Activated CD4-positive, alpha-beta memory T cell treated with anti-CD3 and anti-CD28 coated beads for 36 hours (primary cell): Measurements from ENCODE around the gene ROBO1. TPM values are rescaled to one million over a fixed set of nuclear protein-coding genes. Genes with fewer than 3 reads are reported as not detected.

ENCODE experiments used
- CTCF ChIA-PET: fragments of 350-600 bp; sonication (Branson Sonifier 250); formaldehyde crosslinking; loops from one replicate; lab custom pipeline; 2021; ENCODE audit warnings: antibody characterized with exemption, inconsistent platforms; lab: Charles Lee
- POLR2A ChIA-PET: fragments of 350-600 bp; sonication (Branson Sonifier 250); formaldehyde crosslinking; loops from one replicate; lab custom pipeline; 2021; ENCODE audit warnings: antibody characterized with exemption; lab: Charles Lee
- DNase-seq: peaks from one replicate; pipeline ENCODE4 v3.0.0-alpha.2; 2020
- H3K27ac Mint-ChIP-seq: one replicate; pipeline ENCODE4 v1.8.0; 2021; ENCODE audit warnings: mixed read lengths
- H3K27me3 Mint-ChIP-seq: one replicate; pipeline ENCODE4 v1.8.0; 2021; ENCODE audit warnings: mixed read lengths
- H3K36me3 Mint-ChIP-seq: one replicate; pipeline ENCODE4 v1.8.0; 2021; ENCODE audit warnings: mixed read lengths
- H3K4me1 Mint-ChIP-seq: one replicate; pipeline ENCODE4 v1.8.0; 2021; ENCODE audit warnings: low read depth, mixed read lengths
- H3K4me3 Mint-ChIP-seq: one replicate; pipeline ENCODE4 v1.8.0; 2021; ENCODE audit warnings: mild to moderate bottlenecking, mixed read lengths
- H3K9me3 Mint-ChIP-seq: one replicate; pipeline ENCODE4 v1.8.0; 2021; ENCODE audit warnings: mixed read lengths
- intact Hi-C: fragments of 100-400 bp; cut with micrococcal nuclease; formaldehyde crosslinking; loops from one replicate; pipeline ENCODE4 v1.15.1; 2023
- total RNA-seq, 2 experiments: library from RNA; stranded (reverse); gene quantifications; one replicate each; pipeline ENCODE4 v1.2.3, GENCODE V29; 2021

Gene ROBO1
- total RNA-seq, 2 experiments from 2014 or later, result not detected

DNA sequence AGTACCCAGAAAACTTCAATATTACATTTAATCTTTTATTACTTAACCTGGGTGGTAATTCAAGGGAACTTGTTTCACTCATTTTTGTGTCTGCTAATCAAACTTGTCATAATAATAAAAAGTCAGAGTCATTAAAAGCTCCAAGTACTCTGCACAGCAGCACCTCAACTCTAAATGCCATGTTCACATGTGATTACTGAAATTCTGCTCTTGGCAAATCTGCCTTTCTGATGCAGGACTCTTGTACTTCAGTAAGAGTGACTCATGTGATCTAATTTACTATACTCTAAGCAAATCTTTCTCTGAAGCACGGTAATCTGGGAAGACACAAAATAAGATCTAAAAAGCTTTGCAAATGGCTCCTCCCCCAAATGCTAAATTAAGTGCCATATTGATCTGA, 6.4 kb downstream of the ROBO1 start:
- Mint-ChIP-seq H3K4me3 (no peak overlapping the region), H3K27ac (no peak overlapping the region), H3K36me3 (no peaks in the 10 kb centered on the region), H3K27me3 (peaks cover 2% of the 10 kb centered on the region), H3K4me1 (no peaks in the 10 kb centered on the region), H3K9me3 (peaks cover 19% of the 10 kb centered on the region)
- intact Hi-C loops, result no loop called here
- no peak for DNase-seq
- CTCF ChIA-PET, result no interaction called here
- POLR2A ChIA-PET, result no interaction called here

- ChIA-PET CTCF (no interaction called here), POLR2A (no interaction called here)
- no peaks in the 10 kb centered on the region for H3K36me3 Mint-ChIP-seq
- H3K27ac Mint-ChIP-seq, result no peak overlapping the region
- H3K27me3 Mint-ChIP-seq, result no peaks in the 10 kb centered on the region
- H3K4me1 Mint-ChIP-seq, result no peaks in the 10 kb centered on the region
- H3K4me3 Mint-ChIP-seq, result no peak overlapping the region
- no peak for DNase-seq
- peaks cover 20% of the 10 kb centered on the region for H3K9me3 Mint-ChIP-seq
- intact Hi-C loops, result no loop called here
Observed at GRCh38 chr3:79751703-79752102, 16.1 kb downstream of the ROBO1 start.

DNA sequence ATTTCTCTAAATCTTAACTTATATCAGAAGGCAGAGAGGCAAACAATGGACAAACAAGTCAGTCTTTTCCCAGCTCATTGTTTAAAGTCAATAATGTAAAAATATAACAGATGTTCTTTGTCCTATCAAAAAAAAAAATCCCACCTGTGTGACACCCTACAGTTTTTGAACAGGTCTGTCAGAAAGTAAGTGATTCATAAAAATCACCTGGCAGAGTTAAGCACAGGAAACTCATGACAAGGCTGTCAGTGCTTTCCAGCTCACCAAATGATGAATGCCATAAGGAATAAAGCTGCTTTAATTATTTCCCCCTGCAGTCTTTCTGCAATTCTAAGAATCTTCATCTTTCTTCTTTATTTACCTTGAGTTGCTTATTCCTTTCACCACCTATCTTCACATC, 30.3 kb downstream of the ROBO1 start:
- no peak for DNase-seq
- ChIA-PET POLR2A (no interaction called here), CTCF (no interaction called here)
- Mint-ChIP-seq H3K27me3 (no peaks in the 10 kb centered on the region), H3K4me1 (no peaks in the 10 kb centered on the region), H3K9me3 (peaks cover 26% of the 10 kb centered on the region), H3K4me3 (no peak overlapping the region), H3K27ac (no peak overlapping the region), H3K36me3 (no peaks in the 10 kb centered on the region)
- intact Hi-C loops, result no loop called here

GRCh38 chr3:79729096-79729495, 38.7 kb downstream of the ROBO1 start:
- intact Hi-C loops, result no loop called here
- POLR2A ChIA-PET, result no interaction called here
- Mint-ChIP-seq H3K27ac (no peak overlapping the region), H3K4me1 (no peaks in the 10 kb centered on the region), H3K9me3 (peaks cover 17% of the 10 kb centered on the region), H3K36me3 (no peaks in the 10 kb centered on the region), H3K4me3 (no peak overlapping the region), H3K27me3 (no peaks in the 10 kb centered on the region)
- CTCF ChIA-PET, result no interaction called here
- no peak for DNase-seq

DNA sequence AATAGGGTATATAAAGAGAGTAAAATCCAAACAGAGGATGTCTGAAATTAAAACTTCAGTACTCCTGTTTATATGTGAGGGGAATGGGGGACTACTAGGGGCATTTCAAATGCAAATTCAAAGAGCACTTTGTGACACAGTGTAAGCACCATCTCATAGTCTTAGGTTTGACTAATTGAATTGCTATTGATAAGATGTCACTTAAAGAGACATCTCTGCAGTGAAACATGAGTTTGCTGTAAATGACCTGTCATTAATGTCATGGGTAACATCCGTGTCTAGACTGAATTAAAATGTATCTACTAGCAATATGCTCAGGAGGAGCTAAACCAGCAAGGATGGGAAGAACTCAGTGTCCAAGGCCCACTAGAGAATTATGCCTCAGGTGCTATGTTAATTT, 41.0 kb downstream of the ROBO1 start:
- CTCF ChIA-PET, result no interaction called here
- H3K27ac Mint-ChIP-seq, result no peak overlapping the region
- no peak overlapping the region for H3K4me3 Mint-ChIP-seq
- DNase-seq, result no peak
- POLR2A ChIA-PET, result no interaction called here
- H3K9me3 Mint-ChIP-seq, result peaks cover 4% of the 10 kb centered on the region
- intact Hi-C loops, result no loop called here
- H3K4me1 Mint-ChIP-seq, result no peaks in the 10 kb centered on the region
- H3K36me3 Mint-ChIP-seq, result no peaks in the 10 kb centered on the region
- no peaks in the 10 kb centered on the region for H3K27me3 Mint-ChIP-seq

GRCh38 chr3:79724206-79724605, 43.6 kb downstream of the ROBO1 start:
- CTCF ChIA-PET, result no interaction called here

GRCh38 chr3:79690072-79690471, 77.7 kb downstream of the ROBO1 start:
- Mint-ChIP-seq H3K27ac (no peak overlapping the region), H3K4me1 (no peaks in the 10 kb centered on the region), H3K4me3 (no peak overlapping the region), H3K27me3 (no peaks in the 10 kb centered on the region), H3K9me3 (peaks cover 5% of the 10 kb centered on the region), H3K36me3 (no peaks in the 10 kb centered on the region)
- DNase-seq, result no peak
- ChIA-PET POLR2A (no interaction called here), CTCF (no interaction called here)
- intact Hi-C loops, result no loop called here

More at GRCh38 chr3:79724206-79724605, 43.6 kb downstream of the ROBO1 start:
- DNase-seq, result no peak
- intact Hi-C loops, result no loop called here
- Mint-ChIP-seq H3K36me3 (no peaks in the 10 kb centered on the region), H3K4me1 (no peaks in the 10 kb centered on the region), H3K4me3 (no peak overlapping the region), H3K27me3 (no peaks in the 10 kb centered on the region), H3K27ac (no peak overlapping the region), H3K9me3 (peaks cover 8% of the 10 kb centered on the region)
- POLR2A ChIA-PET, result no interaction called here

DNA sequence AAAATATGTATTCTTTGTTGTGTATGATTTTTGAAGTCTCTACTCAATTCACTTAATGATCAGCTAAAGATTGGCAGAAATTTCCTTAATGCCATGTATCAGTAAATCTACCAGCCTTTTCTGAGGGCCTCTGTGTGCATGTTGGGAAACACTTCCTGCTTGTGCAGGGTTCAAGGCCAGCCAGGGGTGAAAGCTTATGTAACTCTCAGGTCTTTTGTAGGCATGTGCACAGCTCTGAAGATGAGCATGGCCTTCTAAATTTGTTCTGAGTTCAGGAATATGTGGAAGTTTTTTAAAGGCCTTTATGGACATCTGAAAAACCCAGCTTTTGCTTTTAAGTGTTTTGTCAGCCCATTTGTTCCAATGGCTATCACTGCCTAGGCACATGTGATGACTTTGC, 82.7 kb downstream of the ROBO1 start:
- no peak overlapping the region for H3K27ac Mint-ChIP-seq
- CTCF ChIA-PET, result no interaction called here
- POLR2A ChIA-PET, result no interaction called here
- H3K9me3 Mint-ChIP-seq, result peaks cover 24% of the 10 kb centered on the region
- no peaks in the 10 kb centered on the region for H3K27me3 Mint-ChIP-seq
- no peaks in the 10 kb centered on the region for H3K4me1 Mint-ChIP-seq
- H3K4me3 Mint-ChIP-seq, result no peak overlapping the region
- H3K36me3 Mint-ChIP-seq, result no peaks in the 10 kb centered on the region
- DNase-seq, result no peak
- intact Hi-C loops, result no loop called here

- DNase-seq, result no peak
- ChIA-PET POLR2A (no interaction called here), CTCF (no interaction called here)
- intact Hi-C loops, result no loop called here
- Mint-ChIP-seq H3K4me3 (no peak overlapping the region), H3K9me3 (peaks cover 26% of the 10 kb centered on the region), H3K27ac (no peak overlapping the region), H3K27me3 (no peaks in the 10 kb centered on the region), H3K36me3 (no peaks in the 10 kb centered on the region), H3K4me1 (no peaks in the 10 kb centered on the region)
Observed at GRCh38 chr3:79684041-79684440, 83.8 kb downstream of the ROBO1 start.

- Mint-ChIP-seq H3K27me3 (no peaks in the 10 kb centered on the region), H3K4me3 (no peak overlapping the region), H3K27ac (no peak overlapping the region), H3K36me3 (no peaks in the 10 kb centered on the region), H3K4me1 (no peaks in the 10 kb centered on the region), H3K9me3 (peaks cover 24% of the 10 kb centered on the region)
- no peak for DNase-seq
- intact Hi-C loops, result no loop called here
- ChIA-PET POLR2A (no interaction called here), CTCF (no interaction called here)
Observed at GRCh38 chr3:79672731-79673130, 95.1 kb downstream of the ROBO1 start.

GRCh38 chr3:79672075-79672474, 95.7 kb downstream of the ROBO1 start:
- DNase-seq, result no peak
- Mint-ChIP-seq H3K27ac (no peak overlapping the region), H3K4me1 (no peaks in the 10 kb centered on the region), H3K27me3 (no peaks in the 10 kb centered on the region), H3K4me3 (no peak overlapping the region), H3K9me3 (peaks cover 22% of the 10 kb centered on the region), H3K36me3 (no peaks in the 10 kb centered on the region)
- intact Hi-C loops, result no loop called here
- ChIA-PET CTCF (no interaction called here), POLR2A (no interaction called here)

DNA sequence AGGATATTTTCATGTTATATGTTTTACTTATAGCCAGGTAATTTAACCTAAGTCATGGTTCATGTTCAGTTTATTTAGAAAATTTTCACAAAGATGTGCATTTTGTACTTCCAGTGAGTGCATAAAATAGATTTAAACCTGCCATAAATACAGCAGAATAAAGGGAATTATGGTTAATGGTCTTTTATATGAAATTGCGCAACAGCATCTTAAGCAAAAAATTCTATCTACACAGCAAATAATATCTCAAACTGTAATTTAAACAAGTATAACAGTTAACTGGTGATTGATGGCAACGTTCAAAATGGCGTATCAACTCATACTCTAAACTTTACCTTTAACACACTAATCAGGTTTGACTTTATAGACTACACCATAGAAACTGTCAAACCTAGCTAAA, 97.6 kb downstream of the ROBO1 start:
- no peak for DNase-seq
- Mint-ChIP-seq H3K27me3 (no peaks in the 10 kb centered on the region), H3K27ac (no peak overlapping the region), H3K36me3 (no peaks in the 10 kb centered on the region), H3K4me1 (no peaks in the 10 kb centered on the region), H3K4me3 (no peak overlapping the region), H3K9me3 (peaks cover 20% of the 10 kb centered on the region)
- intact Hi-C loops, result no loop called here
- ChIA-PET CTCF (no interaction called here), POLR2A (no interaction called here)

DNA sequence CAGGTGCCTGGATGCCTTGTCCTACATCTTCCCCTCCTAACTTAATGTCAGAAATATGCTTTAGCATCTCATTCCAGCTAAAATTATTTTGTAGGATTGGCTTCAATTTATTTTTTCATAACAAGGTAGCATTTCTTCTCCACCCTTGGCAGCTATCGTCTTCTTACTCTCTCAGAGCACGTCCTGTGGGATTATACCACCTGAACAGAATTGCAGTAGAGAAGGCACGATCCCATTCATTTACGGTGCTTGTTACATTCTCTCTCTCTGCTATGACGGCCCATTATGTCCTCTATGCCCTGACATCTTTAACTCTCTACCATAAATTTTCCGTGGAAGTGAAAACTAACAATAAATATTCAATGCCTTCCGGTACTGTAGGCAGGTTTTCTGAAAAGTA, 103.3 kb downstream of the ROBO1 start:
- Mint-ChIP-seq H3K4me1 (no peaks in the 10 kb centered on the region), H3K9me3 (peaks cover 31% of the 10 kb centered on the region), H3K27ac (no peak overlapping the region), H3K4me3 (no peak overlapping the region), H3K36me3 (no peaks in the 10 kb centered on the region), H3K27me3 (no peaks in the 10 kb centered on the region)
- DNase-seq, result no peak
- intact Hi-C loops, result no loop called here
- CTCF ChIA-PET, result no interaction called here
- POLR2A ChIA-PET, result no interaction called here

DNA sequence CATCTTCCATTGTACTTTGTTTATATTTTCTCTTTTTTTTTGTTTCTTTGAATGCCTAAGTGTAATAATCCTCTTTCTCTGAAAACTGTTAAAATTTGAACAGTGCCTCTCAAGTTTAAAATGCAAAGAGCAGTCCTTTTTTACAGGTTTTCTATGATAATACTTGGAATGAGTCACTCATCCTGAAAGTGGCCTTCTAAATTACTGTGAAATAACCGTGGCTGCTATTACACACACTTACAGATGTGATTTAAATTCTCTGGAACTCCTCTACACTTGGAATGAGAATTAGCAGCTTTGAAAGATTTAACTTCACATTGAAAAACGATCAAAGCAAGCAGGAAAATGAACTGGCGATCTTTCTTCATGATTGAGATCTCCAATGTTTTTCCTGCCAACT, 105.9 kb downstream of the ROBO1 start:
- Mint-ChIP-seq H3K4me1 (no peaks in the 10 kb centered on the region), H3K36me3 (no peaks in the 10 kb centered on the region), H3K27me3 (no peaks in the 10 kb centered on the region), H3K27ac (no peak overlapping the region), H3K4me3 (no peak overlapping the region), H3K9me3 (peaks cover 25% of the 10 kb centered on the region)
- no peak for DNase-seq
- intact Hi-C loops, result no loop called here
- ChIA-PET POLR2A (no interaction called here), CTCF (no interaction called here)
